ENCODE measurements around the gene SPATS1.

DNA sequence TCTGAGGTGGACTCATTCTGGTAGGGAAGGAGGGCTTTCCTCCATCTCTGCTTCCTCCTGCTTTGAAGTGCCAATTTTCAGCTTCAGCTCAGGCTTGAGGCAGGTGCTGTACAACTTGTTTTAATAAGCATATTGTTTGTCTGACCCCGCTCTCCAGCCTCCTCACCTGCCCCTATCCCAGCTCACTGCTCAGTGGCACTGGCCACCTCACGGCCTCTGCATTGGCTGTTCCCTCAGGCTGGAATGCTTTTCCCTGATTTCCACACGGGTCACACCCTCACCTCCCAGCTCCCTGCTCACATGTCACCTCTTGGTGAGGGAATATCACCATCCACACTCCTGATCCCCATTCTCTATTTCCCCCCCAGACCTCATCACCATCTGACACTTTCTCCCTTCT lies 43.6 kb upstream of the SPATS1 start:
- TF ChIP-seq FOXA1 (IDR thresholded peaks at IDR 0.05) (no peak), LEF1 (IDR thresholded peaks at IDR 0.05; ENCODE audit: borderline replicate concordance) (no peak), SUZ12 (IDR thresholded peaks at IDR 0.05) (no peak), BHLHE40 (IDR thresholded peaks at IDR 0.05; ENCODE audit: borderline replicate concordance) (no peak)
